ENCODE data around the gene ACOT6. TPM values are rescaled to one million over a fixed set of nuclear protein-coding genes. Genes with fewer than 3 reads are reported as not detected.

ACOT6 gene
- total RNA-seq, 1 experiment from 2014 or later = not detected

GRCh38 chr14:73627151-73627558, 14.8 kb downstream of the ACOT6 start:
- POLR2A ChIA-PET = no interaction called here

DNA sequence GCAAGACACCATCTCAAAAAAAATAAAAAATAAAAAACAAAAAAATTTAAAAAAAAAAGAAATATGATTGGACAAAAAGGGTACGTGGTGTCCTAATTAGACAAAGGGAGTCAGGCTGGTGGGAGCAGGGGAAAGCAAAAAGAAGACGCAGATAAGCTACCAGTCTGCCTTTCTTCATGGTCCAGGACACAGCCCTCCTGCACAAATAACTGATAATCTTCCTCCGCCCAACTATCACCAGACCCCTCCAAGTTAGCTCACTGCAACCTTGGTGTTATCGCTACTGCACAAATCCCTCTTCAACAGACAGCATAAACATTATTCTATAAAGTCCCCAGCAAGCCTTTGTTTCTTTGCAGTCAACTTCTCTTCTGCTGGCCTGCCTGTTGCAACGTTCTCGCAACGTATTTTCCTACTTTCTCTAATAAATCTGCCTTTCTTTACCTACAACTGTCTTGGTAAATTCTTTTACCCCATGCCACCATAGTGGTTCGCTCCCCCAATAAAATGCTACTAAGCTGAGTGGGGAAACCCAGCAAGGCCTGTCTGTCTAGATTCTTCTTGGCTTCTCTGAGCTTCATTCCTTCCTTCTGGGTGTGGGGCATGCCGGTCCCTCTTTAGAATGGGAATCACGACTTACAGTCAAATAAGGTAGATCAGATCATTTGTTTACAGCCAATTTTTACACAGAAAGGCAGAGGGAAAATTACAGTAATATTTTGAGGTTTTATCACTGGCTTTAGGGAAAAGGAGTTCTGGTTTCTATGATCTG, 17.9 kb downstream of the ACOT6 start:
- Histone ChIP-seq H3K27me3 (ENCODE audit: control insufficient read depth, insufficient read depth, low read length) (no peaks in the 10 kb centered on the region), H3K9me3 (ENCODE audit: control insufficient read depth, insufficient read depth, low read depth, low read length) (no peaks in the 10 kb centered on the region), H3K36me3 (ENCODE audit: control insufficient read depth, insufficient read depth, low read length) (no peaks in the 10 kb centered on the region), H3K4me3 (ENCODE audit: low read depth in 2 of 2, low read length in 2 of 2) (no peak overlapping the region), H3K27ac (ENCODE audit: low read length) (no peak overlapping the region), H3K4me1 (ENCODE audit: control insufficient read depth, insufficient read depth, low read length) (no peaks in the 10 kb centered on the region)
- no peak for TF ChIP-seq TCF7L2 (IDR thresholded peaks at IDR 0.05; ENCODE audit: low read depth, low read length)
- TF ChIP-seq, protein P1, sequence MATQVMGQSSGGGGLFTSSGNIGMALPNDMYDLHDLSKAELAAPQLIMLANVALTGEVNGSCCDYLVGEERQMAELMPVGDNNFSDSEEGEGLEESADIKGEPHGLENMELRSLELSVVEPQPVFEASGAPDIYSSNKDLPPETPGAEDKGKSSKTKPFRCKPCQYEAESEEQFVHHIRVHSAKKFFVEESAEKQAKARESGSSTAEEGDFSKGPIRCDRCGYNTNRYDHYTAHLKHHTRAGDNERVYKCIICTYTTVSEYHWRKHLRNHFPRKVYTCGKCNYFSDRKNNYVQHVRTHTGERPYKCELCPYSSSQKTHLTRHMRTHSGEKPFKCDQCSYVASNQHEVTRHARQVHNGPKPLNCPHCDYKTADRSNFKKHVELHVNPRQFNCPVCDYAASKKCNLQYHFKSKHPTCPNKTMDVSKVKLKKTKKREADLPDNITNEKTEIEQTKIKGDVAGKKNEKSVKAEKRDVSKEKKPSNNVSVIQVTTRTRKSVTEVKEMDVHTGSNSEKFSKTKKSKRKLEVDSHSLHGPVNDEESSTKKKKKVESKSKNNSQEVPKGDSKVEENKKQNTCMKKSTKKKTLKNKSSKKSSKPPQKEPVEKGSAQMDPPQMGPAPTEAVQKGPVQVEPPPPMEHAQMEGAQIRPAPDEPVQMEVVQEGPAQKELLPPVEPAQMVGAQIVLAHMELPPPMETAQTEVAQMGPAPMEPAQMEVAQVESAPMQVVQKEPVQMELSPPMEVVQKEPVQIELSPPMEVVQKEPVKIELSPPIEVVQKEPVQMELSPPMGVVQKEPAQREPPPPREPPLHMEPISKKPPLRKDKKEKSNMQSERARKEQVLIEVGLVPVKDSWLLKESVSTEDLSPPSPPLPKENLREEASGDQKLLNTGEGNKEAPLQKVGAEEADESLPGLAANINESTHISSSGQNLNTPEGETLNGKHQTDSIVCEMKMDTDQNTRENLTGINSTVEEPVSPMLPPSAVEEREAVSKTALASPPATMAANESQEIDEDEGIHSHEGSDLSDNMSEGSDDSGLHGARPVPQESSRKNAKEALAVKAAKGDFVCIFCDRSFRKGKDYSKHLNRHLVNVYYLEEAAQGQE (IDR thresholded peaks at IDR 0.05; ENCODE audit: insufficient read depth in 1 of 2, low read depth in 2 of 2, low read length in 1 of 2) = no peak
- no peak for TF ChIP-seq POLR2AphosphoS5 (IDR thresholded peaks at IDR 0.05; ENCODE audit: low read depth, low read length)
- no peak for TF ChIP-seq CTCF (IDR thresholded peaks at IDR 0.05)
- POLR2A ChIA-PET = no interaction called here
- DNase-seq (ENCODE audit: low read depth, low spot score) (no peak), ATAC-seq (no peak)
- intact Hi-C loops (cut with micrococcal nuclease; ENCODE audit: unreplicated experiment) = loop anchor here (5.0 kb wide), 1 partner anchor 123 kb away; no protein-coding TSS in a partner anchor
- in situ Hi-C loops (cut with HindIII; ENCODE audit: low pct_unique_long_range_greater_than_20kb, low sequenced_read_pairs) = no loop called here
- BruUV-seq (replicated peaks) = no TSS peak
- CTCF ChIA-PET = no interaction called here

More at GRCh38 chr14:73627151-73627558, 14.8 kb downstream of the ACOT6 start:
- H3K27ac ChIP-seq (ENCODE audit: low read length) = no peak overlapping the region
- H3K36me3 ChIP-seq (ENCODE audit: control insufficient read depth, insufficient read depth, low read length) = no peaks in the 10 kb centered on the region
- H3K27me3 ChIP-seq (ENCODE audit: control insufficient read depth, insufficient read depth, low read length) = no peaks in the 10 kb centered on the region
- in situ Hi-C loops (cut with HindIII; ENCODE audit: low pct_unique_long_range_greater_than_20kb, low sequenced_read_pairs) = no loop called here
- no peak overlapping the region for H3K4me3 ChIP-seq (ENCODE audit: low read depth in 2 of 2, low read length in 2 of 2)
- no peak for ATAC-seq
- H3K4me1 ChIP-seq (ENCODE audit: control insufficient read depth, insufficient read depth, low read length) = no peaks in the 10 kb centered on the region
- no peaks in the 10 kb centered on the region for H3K9me3 ChIP-seq (ENCODE audit: control insufficient read depth, insufficient read depth, low read depth, low read length)
- CTCF ChIA-PET = interaction anchor here (0.6 kb wide), 1 partner anchor 17 kb away, joined by 5 read pairs; no protein-coding TSS in a partner anchor
- intact Hi-C loops (cut with micrococcal nuclease; ENCODE audit: unreplicated experiment) = no loop called here
- DNase-seq (ENCODE audit: low read depth, low spot score) = no peak
- no TSS peak for BruUV-seq (replicated peaks)
- no peak for TF ChIP-seq TCF7L2 (IDR thresholded peaks at IDR 0.05; ENCODE audit: low read depth, low read length)
- TF ChIP-seq, protein P1 (IDR thresholded peaks at IDR 0.05; ENCODE audit: insufficient read depth in 1 of 2, low read depth in 2 of 2, low read length in 1 of 2) = no peak
- TF ChIP-seq CTCF (IDR thresholded peaks at IDR 0.05) = no peak
- TF ChIP-seq POLR2AphosphoS5 (IDR thresholded peaks at IDR 0.05; ENCODE audit: low read depth, low read length) = no peak
- TF ChIP-seq SIN3A (IDR thresholded peaks at IDR 0.05; ENCODE audit: borderline replicate concordance, insufficient read depth, low read depth, low read length) = no peak

All from Panc1 (cell line).